Stimulated activated naive B cell treated with anti-CD40 and anti-IgM and Interleukin-4, amounts not matched to agents 10 μg/mL and 1 μg/mL and 100 μg/mL, for 72 hours (primary cell): ENCODE measurements around the gene CIB4.

Experiments
- ATAC-seq, 2 donors: fragments of 150-1000 bp; cut with Tn5 transposase; replicated peaks; 2 replicates each; pipeline ENCODE4 v1.10.0; 2021; ENCODE audit warnings: moderate library complexity in 1 of 2
- DNase-seq: peaks from one replicate; pipeline ENCODE4 v3.0.0; 2021
- H3K27ac Mint-ChIP-seq: one replicate; pipeline ENCODE4 v1.8.0; 2022; ENCODE audit warnings: mild to moderate bottlenecking, mixed read lengths
- H3K27me3 Mint-ChIP-seq, 2 donors: one replicate each; pipeline ENCODE4 v1.8.0; 2022; ENCODE audit warnings: mixed read lengths in 2 of 2
- H3K36me3 Mint-ChIP-seq, 2 donors: one replicate each; pipeline ENCODE4 v1.8.0; 2022; ENCODE audit warnings: mixed read lengths in 2 of 2, mild to moderate bottlenecking in 1 of 2
- H3K4me1 Mint-ChIP-seq, 2 donors: one replicate each; pipeline ENCODE4 v1.8.0; 2022; ENCODE audit warnings: mixed read lengths in 2 of 2, mild to moderate bottlenecking in 1 of 2
- H3K4me3 Mint-ChIP-seq, 2 donors: one replicate each; pipeline ENCODE4 v1.8.0; 2022; ENCODE audit warnings: mild to moderate bottlenecking in 2 of 2, mixed read lengths in 2 of 2, moderate library complexity in 1 of 2
- H3K9me3 Mint-ChIP-seq, 2 donors: one replicate each; pipeline ENCODE4 v1.8.0; 2022; ENCODE audit warnings: mixed read lengths in 2 of 2, mild to moderate bottlenecking in 1 of 2

CIB4 gene

DNA sequence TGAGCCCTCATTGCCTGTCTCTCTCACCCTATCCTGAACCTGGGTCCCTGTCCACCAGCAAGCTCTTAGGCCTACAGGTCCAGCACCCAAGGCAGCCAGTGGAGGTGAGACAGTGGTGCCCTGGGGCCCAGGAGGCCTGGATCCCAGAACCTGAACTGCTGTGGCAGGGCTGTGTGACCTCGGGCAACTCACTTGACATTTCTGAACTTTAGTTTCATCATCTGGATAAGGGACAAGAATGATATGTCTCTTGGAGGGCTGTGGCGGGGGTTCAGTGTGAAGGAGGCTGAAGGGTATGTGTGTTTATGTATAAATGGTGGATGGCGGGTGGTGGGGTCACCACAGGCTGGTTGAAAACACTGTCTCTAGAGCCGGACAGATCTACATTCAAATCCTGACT, 10.9 kb downstream of the CIB4 start:
- no peak for ATAC-seq
- Mint-ChIP-seq H3K4me3 (no peak overlapping the region), H3K4me1 (no peaks in the 10 kb centered on the region), H3K9me3 (no peaks in the 10 kb centered on the region), H3K27me3 (peaks cover 5 to 9% of the 10 kb centered on the region in 2 donors), H3K27ac (no peak overlapping the region), H3K36me3 (no peaks in the 10 kb centered on the region)
- no peak for DNase-seq

GRCh38 chr2:26629751-26630150, 11.4 kb downstream of the CIB4 start:
- no peaks in the 10 kb centered on the region for H3K36me3 Mint-ChIP-seq
- DNase-seq (no peak), ATAC-seq (no peak)
- peaks cover 5 to 9% of the 10 kb centered on the region in 2 donors for H3K27me3 Mint-ChIP-seq
- H3K4me1 Mint-ChIP-seq: no peaks in the 10 kb centered on the region
- no peak overlapping the region for H3K4me3 Mint-ChIP-seq
- no peak overlapping the region for H3K27ac Mint-ChIP-seq
- H3K9me3 Mint-ChIP-seq: no peaks in the 10 kb centered on the region

- H3K9me3 Mint-ChIP-seq: no peaks in the 10 kb centered on the region
- no peaks in the 10 kb centered on the region for H3K4me1 Mint-ChIP-seq
- H3K27ac Mint-ChIP-seq: no peak overlapping the region
- H3K4me3 Mint-ChIP-seq: no peak overlapping the region
- ATAC-seq: no peak
- H3K27me3 Mint-ChIP-seq: peaks cover 5 to 9% of the 10 kb centered on the region in 2 donors
- no peak for DNase-seq
- H3K36me3 Mint-ChIP-seq: no peaks in the 10 kb centered on the region
Observed at GRCh38 chr2:26629346-26629630, 11.9 kb downstream of the CIB4 start.

- no peaks in the 10 kb centered on the region for H3K9me3 Mint-ChIP-seq
- no peaks in the 10 kb centered on the region for H3K4me1 Mint-ChIP-seq
- ATAC-seq (no peak), DNase-seq (no peak)
- peaks cover 5 to 9% of the 10 kb centered on the region in 2 donors for H3K27me3 Mint-ChIP-seq
- no peaks in the 10 kb centered on the region for H3K36me3 Mint-ChIP-seq
- no peak overlapping the region for H3K4me3 Mint-ChIP-seq
- H3K27ac Mint-ChIP-seq: no peak overlapping the region
Observed at GRCh38 chr2:26628561-26629345, 12.4 kb downstream of the CIB4 start.

DNA sequence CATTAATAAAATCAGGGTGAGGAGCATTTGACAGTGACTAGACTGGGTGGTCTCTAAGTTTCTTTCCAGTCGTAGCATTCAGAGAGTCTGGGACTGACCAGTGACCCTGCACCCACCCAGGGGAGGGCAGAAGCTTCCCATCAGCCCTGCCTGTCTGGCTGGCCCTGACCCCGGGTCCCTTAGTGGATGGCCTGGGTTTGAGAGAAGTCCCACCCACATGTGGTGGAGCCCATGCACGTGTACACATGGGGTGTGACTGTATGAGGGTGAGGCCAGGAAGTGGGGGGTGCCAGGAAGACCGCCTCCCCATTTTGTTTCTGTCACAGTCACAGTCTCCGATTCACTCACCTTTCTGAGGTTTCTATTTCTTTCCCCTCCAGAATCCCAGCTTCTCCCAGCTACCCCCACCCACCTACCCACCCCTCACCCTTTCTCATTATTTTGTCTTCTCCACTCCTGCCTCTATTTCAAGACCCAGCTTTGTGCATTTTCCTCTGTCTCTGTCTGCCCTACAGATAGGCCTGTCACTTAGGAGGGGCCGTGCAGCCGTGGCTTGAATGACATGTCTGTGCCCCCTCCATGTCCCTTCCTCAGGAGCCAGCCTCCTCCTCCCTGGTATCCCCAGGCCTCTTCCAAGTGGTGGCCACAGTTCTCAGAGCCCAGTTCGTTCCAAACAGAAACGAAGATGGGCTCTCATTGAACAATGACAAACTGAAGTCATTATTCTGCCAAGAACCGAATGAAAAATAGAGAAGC, 13.6 kb downstream of the CIB4 start:
- no peaks in the 10 kb centered on the region for H3K4me1 Mint-ChIP-seq
- no peaks in the 10 kb centered on the region for H3K9me3 Mint-ChIP-seq
- no peaks in the 10 kb centered on the region for H3K36me3 Mint-ChIP-seq
- DNase-seq (no peak), ATAC-seq (no peak)
- no peak overlapping the region for H3K27ac Mint-ChIP-seq
- peaks cover 5 to 9% of the 10 kb centered on the region in 2 donors for H3K27me3 Mint-ChIP-seq
- H3K4me3 Mint-ChIP-seq: no peak overlapping the region

DNA sequence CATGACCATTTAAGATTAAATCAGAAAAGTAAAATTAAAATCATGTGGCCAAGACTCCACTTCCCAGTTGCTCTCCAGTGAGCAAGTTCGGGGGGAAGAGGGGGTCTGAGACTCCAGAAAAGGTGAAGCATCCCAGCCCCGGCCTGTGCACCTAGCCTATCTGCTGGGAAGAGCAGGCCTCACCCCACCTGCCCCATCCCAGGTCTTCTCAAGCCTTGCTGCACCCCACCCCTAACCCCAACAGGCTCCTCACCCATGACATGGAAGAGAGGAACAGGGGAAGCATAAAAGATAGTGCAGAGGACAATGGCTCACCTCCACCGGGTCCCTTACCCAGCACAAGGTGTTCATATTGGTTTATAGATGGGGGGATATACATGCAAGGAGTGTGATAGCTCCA, 14.6 kb downstream of the CIB4 start:
- no peak for ATAC-seq
- Mint-ChIP-seq H3K36me3 (no peaks in the 10 kb centered on the region), H3K4me3 (no peak overlapping the region), H3K27me3 (peaks cover 5 to 9% of the 10 kb centered on the region in 2 donors), H3K4me1 (no peaks in the 10 kb centered on the region), H3K9me3 (no peaks in the 10 kb centered on the region), H3K27ac (no peak overlapping the region)
- no peak for DNase-seq

GRCh38 chr2:26623541-26624495, 17.3 kb downstream of the CIB4 start:
- ATAC-seq (no peak), DNase-seq (no peak)
- peaks cover 3 to 5% of the 10 kb centered on the region in 2 donors for H3K9me3 Mint-ChIP-seq
- H3K27ac Mint-ChIP-seq: no peak overlapping the region
- H3K36me3 Mint-ChIP-seq: no peaks in the 10 kb centered on the region
- peaks cover 3 to 8% of the 10 kb centered on the region in 2 donors for H3K4me1 Mint-ChIP-seq
- peaks cover 0 to 9% of the 10 kb centered on the region in 2 donors for H3K27me3 Mint-ChIP-seq
- H3K4me3 Mint-ChIP-seq: no peak overlapping the region

DNA sequence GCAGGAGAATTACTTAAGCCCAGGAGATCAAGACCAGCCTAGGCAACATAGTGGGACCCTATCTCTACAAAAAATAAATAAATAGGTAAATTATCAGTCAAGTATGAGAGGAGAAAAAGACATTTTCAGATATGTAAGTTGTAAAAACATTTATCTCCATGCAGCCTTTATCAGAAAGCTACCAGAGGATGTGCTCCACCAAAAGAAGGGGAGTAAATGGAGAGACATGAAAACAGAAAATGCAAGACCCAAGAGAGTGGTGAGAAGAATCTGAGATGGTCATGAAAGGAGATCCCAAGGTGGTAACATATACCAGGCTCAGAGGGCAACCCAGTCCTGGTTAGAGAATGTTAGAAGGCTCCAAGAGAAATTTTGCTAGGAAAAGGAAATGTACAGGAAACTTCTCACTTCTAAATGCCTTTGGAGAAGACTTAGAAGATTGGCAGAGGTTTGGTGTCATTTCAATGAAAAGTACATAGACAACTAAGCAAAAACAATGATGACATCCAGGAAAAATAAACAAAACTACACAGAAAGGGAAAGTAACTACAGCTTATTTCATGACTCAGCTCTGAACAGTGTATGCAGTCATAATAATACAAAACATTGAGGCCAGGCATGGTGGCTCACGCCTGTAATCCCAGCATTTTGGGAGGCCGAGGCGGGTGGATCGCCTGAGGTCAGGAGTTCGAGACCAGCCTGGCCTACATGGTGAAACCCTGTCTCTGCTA, 19.5 kb downstream of the CIB4 start:
- Mint-ChIP-seq H3K4me3 (no peak overlapping the region), H3K4me1 (peaks cover 3 to 8% of the 10 kb centered on the region in 2 donors), H3K27ac (no peak overlapping the region), H3K9me3 (peaks cover 3 to 5% of the 10 kb centered on the region in 2 donors), H3K27me3 (peaks cover 11 to 14% of the 10 kb centered on the region in 2 donors), H3K36me3 (no peaks in the 10 kb centered on the region)
- no peak for ATAC-seq
- DNase-seq: no peak

DNA sequence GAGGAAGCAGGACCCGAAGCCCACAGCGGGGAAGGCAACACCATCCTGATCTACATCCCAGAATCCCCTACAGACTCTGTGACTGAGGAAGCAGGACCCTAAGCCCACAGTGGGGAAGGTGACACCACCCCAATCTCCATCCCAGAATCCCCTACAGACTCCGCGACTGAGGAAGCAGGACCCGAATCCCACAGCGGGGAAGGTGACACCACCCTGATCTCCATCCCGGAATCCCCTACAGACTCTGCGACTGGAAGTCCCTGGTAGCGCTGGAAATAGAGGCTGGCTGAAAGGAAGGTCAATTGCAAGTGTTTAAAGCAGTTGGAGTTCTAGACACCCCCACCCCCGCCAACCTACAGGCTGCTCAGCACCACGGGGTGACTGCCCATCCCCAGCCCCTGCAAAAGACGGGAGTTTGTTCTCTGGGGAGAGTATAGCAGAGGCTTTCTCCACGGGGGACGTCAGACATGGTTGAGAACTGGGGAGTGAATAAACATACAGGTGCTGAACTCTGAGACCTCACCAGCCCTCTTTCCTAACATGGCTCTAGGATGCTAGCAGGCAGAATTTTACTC, 21.0 kb downstream of the CIB4 start:
- no peak for ATAC-seq
- H3K27me3 Mint-ChIP-seq: peaks cover 12 to 17% of the 10 kb centered on the region in 2 donors

DNA sequence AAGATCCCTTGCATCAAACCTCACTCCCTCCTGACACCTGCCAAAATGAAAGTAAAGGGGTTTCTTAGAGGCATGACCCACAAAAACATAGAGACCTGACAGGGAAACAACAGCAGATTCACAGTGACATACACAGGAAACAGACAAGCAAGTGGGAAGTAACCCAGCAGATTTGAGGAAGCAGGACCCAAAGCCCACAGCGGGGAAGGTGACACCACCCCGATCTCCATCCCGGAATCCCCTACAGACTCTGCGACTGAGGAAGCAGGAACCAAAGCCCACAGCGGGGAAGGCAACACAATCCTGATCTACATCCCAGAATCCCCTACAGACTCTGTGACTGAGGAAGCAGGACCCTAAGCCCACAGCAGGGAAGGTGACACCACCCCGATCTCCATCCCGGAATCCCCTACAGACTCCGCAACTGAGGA, 21.6 kb downstream of the CIB4 start:
- Mint-ChIP-seq H3K36me3 (no peaks in the 10 kb centered on the region), H3K9me3 (peaks cover 3 to 5% of the 10 kb centered on the region in 2 donors), H3K27me3 (peaks cover 12 to 17% of the 10 kb centered on the region in 2 donors), H3K4me3 (peak overlapping the region in 1 of 2 donors; percentile 18), H3K4me1 (peaks cover 3 to 8% of the 10 kb centered on the region in 2 donors), H3K27ac (peak overlapping the region; percentile 60)
- DNase-seq (no peak), ATAC-seq (peak; percentile 31 to 69)

More for the DNA sequence above, 21.0 kb downstream of the CIB4 start:
- no peak for DNase-seq
- no peaks in the 10 kb centered on the region for H3K36me3 Mint-ChIP-seq
- H3K4me1 Mint-ChIP-seq: peaks cover 3 to 8% of the 10 kb centered on the region in 2 donors
- H3K27ac Mint-ChIP-seq: no peak overlapping the region
- H3K4me3 Mint-ChIP-seq: no peak overlapping the region
- peaks cover 3 to 5% of the 10 kb centered on the region in 2 donors for H3K9me3 Mint-ChIP-seq

DNA sequence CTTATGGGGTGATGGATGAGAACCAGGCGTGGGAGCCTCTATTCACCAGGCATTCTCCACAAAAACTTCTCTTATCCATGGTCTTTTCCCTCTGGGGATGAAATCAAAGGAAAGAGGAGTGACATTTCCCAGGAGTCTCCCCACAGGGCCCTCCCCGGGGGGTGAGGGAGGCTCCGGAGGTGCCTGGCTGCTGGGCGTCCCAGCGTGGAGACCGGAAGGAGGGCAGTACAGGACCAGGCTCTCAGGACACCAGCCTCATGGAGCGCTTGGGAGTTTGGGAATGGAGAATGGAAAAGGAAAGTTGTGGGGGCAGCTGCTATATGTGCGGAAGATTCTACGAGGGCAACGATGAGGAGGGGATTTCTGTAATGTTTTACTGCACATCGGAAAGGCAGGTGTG, 22.1 kb downstream of the CIB4 start:
- DNase-seq: no peak
- H3K4me1 Mint-ChIP-seq: peaks cover 3 to 8% of the 10 kb centered on the region in 2 donors
- peak overlapping the region; percentile 60 for H3K27ac Mint-ChIP-seq
- no peaks in the 10 kb centered on the region for H3K36me3 Mint-ChIP-seq
- H3K4me3 Mint-ChIP-seq: peak overlapping the region in 1 of 2 donors; percentile 18
- peaks cover 3 to 5% of the 10 kb centered on the region in 2 donors for H3K9me3 Mint-ChIP-seq
- ATAC-seq: no peak
- peaks cover 12 to 17% of the 10 kb centered on the region in 2 donors for H3K27me3 Mint-ChIP-seq

DNA sequence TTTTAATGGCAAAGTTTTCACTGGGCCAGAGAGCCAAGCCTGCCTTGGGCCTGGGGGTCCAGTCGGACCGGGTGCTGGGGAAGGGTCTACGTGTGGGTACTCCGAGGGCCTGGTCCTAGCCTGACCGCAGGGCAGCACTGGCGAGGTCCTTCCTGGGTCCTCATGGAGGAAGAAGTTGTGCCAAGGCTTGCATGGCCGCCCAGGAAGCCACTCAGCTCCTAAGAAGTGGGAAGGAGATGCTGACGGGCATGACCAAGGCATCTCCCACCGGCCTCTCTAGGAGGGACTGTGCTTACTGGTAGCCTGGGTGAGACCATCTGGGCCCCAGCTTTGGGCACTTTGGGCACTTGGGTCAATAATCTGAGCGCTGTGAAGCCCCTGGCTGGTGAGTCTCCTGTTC, 22.6 kb downstream of the CIB4 start:
- Mint-ChIP-seq H3K4me1 (peaks cover 3 to 8% of the 10 kb centered on the region in 2 donors), H3K27me3 (peaks cover 12 to 17% of the 10 kb centered on the region in 2 donors), H3K9me3 (peaks cover 3 to 5% of the 10 kb centered on the region in 2 donors), H3K27ac (no peak overlapping the region), H3K4me3 (no peak overlapping the region), H3K36me3 (no peaks in the 10 kb centered on the region)
- ATAC-seq: no peak
- no peak for DNase-seq

- Mint-ChIP-seq H3K27ac (no peak overlapping the region), H3K36me3 (no peaks in the 10 kb centered on the region), H3K4me1 (peaks cover 3 to 8% of the 10 kb centered on the region in 2 donors), H3K9me3 (peaks cover 3 to 5% of the 10 kb centered on the region in 2 donors), H3K4me3 (no peak overlapping the region), H3K27me3 (peaks cover 12 to 17% of the 10 kb centered on the region in 2 donors)
- no peak for ATAC-seq
- DNase-seq: no peak
Observed at GRCh38 chr2:26617588-26618083, 23.5 kb downstream of the CIB4 start.
